Smooth muscle cell (in vitro differentiated cells): ENCODE results near the gene SMOC1. TPM values are rescaled to one million over a fixed set of nuclear protein-coding genes. Genes with fewer than 3 reads are reported as not detected.

ENCODE experiments used
- DNase-seq: peaks from one replicate; lab custom pipeline; 2025; ENCODE audit not compliant: unreplicated experiment; lab: John Stamatoyannopoulos, UW
- H2AFZ ChIP-seq: fragments of 200-600 bp; sonication (generic); 2 replicates; pipeline ENCODE4 v1.6.0; 2016; ENCODE audit warnings: antibody characterized with exemption, low read depth, mild to moderate bottlenecking
- H3F3A ChIP-seq: fragments of 200-600 bp; sonication (generic); 2 replicates; pipeline ENCODE4 v1.6.0; 2017; ENCODE audit warnings: antibody characterized with exemption, low read depth
- H3K27ac ChIP-seq: fragments of 200-600 bp; sonication (generic); 2 replicates; pipeline ENCODE4 v1.5.1; 2016; ENCODE audit warnings: low read depth, mild to moderate bottlenecking
- H3K27me3 ChIP-seq: fragments of 200-600 bp; sonication (generic); 2 replicates; pipeline ENCODE4 v1.6.1; 2016; ENCODE audit warnings: low read depth, mild to moderate bottlenecking
- H3K36me3 ChIP-seq: fragments of 200-600 bp; sonication (generic); 2 replicates; pipeline ENCODE4 v1.5.1; 2016; ENCODE audit warnings: low read depth
- H3K4me1 ChIP-seq: fragments of 200-600 bp; sonication (generic); 2 replicates; pipeline ENCODE4 v1.5.1; 2016; ENCODE audit warnings: low read depth
- H3K4me2 ChIP-seq: fragments of 200-600 bp; sonication (generic); 2 replicates; pipeline ENCODE4 v1.6.0; 2016; ENCODE audit warnings: mild to moderate bottlenecking
- H3K4me3 ChIP-seq: fragments of 200-600 bp; sonication (generic); 2 replicates; pipeline ENCODE4 v1.5.1; 2016; ENCODE audit warnings: mild to moderate bottlenecking
- H3K79me2 ChIP-seq: fragments of 200-600 bp; sonication (generic); 2 replicates; pipeline ENCODE4 v1.6.0; 2016; ENCODE audit warnings: low read depth, mild to moderate bottlenecking
- H3K9ac ChIP-seq: fragments of 200-600 bp; sonication (generic); 2 replicates; pipeline ENCODE4 v1.6.0; 2016; ENCODE audit warnings: low read depth
- H3K9me3 ChIP-seq: fragments of 200-600 bp; sonication (generic); replicated peaks from 2 replicates; pipeline ENCODE4 v1.5.1; 2016; ENCODE audit warnings: low read depth
- H4K20me1 ChIP-seq: fragments of 200-600 bp; sonication (generic); 2 replicates; pipeline ENCODE4 v1.6.0; 2016; ENCODE audit warnings: low read depth
- WGBS: methylation state at CpG from one replicate; pipeline ENCODE4 v1.1.7; 2016; ENCODE audit warnings: low lambda C conversion rate; 5-methylcytosine and 5-hydroxymethylcytosine counted together
- polyA plus RNA-seq: library from polyadenylated mRNA; unstranded; fragments of >200 nt; fragmentation: Nextera tagmentation; extraction: Ambion mirVana; gene quantifications from 2 replicates; pipeline ENCODE4 v1.2.1, GENCODE V29; 2016
- total RNA-seq: library from RNA; depleted of rRNA; stranded (reverse); fragments of >200 nt; gene quantifications from 2 replicates; pipeline ENCODE4 v1.2.3, GENCODE V29; 2014
- TF ChIP-seq, protein P1 (sequence below): fragments of 200-600 bp; sonication (generic); IDR thresholded peaks from 2 replicates; pipeline ENCODE4 v1.5.1; 2017; ENCODE audit warnings: borderline replicate concordance, mild to moderate bottlenecking, antibody characterized with exemption; ENCODE audit not compliant: insufficient read depth, poor library complexity, severe bottlenecking

The SMOC1 gene
- total and polyA plus RNA-seq, 2 experiments from 2014 or later = 1.6 to 6.3 TPM

- Histone ChIP-seq H3K79me2 (no peaks in the 10 kb centered on the region), H3K27ac (no peak overlapping the region), H3K4me2 (no peak overlapping the region), H3K9me3 (no peaks in the 10 kb centered on the region), H3K4me1 (peaks cover 27% of the 10 kb centered on the region), H3F3A (no peaks in the 10 kb centered on the region), H4K20me1 (no peaks in the 10 kb centered on the region), H3K4me3 (no peak overlapping the region), H2AFZ (no peak overlapping the region), H3K36me3 (no peaks in the 10 kb centered on the region), H3K27me3 (peaks cover 11% of the 10 kb centered on the region), H3K9ac (no peak overlapping the region)
- no peak for DNase-seq
- 53% methylated on average over 5 of the region's 5 CpGs for WGBS
- TF ChIP-seq, protein P1, sequence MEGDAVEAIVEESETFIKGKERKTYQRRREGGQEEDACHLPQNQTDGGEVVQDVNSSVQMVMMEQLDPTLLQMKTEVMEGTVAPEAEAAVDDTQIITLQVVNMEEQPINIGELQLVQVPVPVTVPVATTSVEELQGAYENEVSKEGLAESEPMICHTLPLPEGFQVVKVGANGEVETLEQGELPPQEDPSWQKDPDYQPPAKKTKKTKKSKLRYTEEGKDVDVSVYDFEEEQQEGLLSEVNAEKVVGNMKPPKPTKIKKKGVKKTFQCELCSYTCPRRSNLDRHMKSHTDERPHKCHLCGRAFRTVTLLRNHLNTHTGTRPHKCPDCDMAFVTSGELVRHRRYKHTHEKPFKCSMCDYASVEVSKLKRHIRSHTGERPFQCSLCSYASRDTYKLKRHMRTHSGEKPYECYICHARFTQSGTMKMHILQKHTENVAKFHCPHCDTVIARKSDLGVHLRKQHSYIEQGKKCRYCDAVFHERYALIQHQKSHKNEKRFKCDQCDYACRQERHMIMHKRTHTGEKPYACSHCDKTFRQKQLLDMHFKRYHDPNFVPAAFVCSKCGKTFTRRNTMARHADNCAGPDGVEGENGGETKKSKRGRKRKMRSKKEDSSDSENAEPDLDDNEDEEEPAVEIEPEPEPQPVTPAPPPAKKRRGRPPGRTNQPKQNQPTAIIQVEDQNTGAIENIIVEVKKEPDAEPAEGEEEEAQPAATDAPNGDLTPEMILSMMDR = no peak
Observed at GRCh38 chr14:69845787-69846186, 33.4 kb upstream of the SMOC1 start.

DNA sequence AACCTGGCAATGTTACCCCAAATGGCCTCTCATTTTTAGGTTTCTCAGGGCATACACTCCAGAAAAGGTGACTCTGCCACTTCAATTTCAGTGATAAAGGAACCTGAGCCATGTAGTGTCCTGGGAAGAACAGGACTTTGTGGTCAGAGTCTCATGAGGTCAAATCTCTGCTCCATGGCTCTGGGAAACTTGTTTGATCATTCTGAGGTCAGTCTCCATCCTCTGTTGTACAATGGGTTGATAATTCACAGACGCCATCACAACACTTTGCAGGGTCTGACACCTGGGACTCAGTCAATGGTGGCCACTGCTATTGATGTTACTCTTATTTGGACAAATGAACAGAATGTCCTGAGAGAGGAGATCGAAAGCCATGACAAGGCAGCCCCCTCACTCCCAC lies 31.1 kb upstream of the SMOC1 start:
- H3K4me1 ChIP-seq = peaks cover 18% of the 10 kb centered on the region
- no peak overlapping the region for H3K4me2 ChIP-seq
- H2AFZ ChIP-seq = no peak overlapping the region
- H3K9me3 ChIP-seq = no peaks in the 10 kb centered on the region
- H3K36me3 ChIP-seq = no peaks in the 10 kb centered on the region
- H3K27me3 ChIP-seq = peaks cover 4% of the 10 kb centered on the region
- H3K9ac ChIP-seq = no peak overlapping the region
- TF ChIP-seq, protein P1 = no peak
- H3K4me3 ChIP-seq = no peak overlapping the region
- no peaks in the 10 kb centered on the region for H3K79me2 ChIP-seq
- H3K27ac ChIP-seq = no peak overlapping the region
- H3F3A ChIP-seq = no peaks in the 10 kb centered on the region
- 98% methylated on average over 2 of the region's 2 CpGs for WGBS
- DNase-seq = no peak
- no peaks in the 10 kb centered on the region for H4K20me1 ChIP-seq

GRCh38 chr14:69848903-69849391 lies 30.3 kb upstream of the SMOC1 start:
- H3K79me2 ChIP-seq = no peaks in the 10 kb centered on the region
- peaks cover 17% of the 10 kb centered on the region for H3K4me1 ChIP-seq
- no peaks in the 10 kb centered on the region for H3K36me3 ChIP-seq
- H2AFZ ChIP-seq = no peak overlapping the region
- TF ChIP-seq, protein P1 = no peak
- no peak overlapping the region for H3K4me3 ChIP-seq
- H3K27ac ChIP-seq = no peak overlapping the region
- WGBS = 72% methylated on average over 6 of the region's 6 CpGs
- H3K9ac ChIP-seq = no peak overlapping the region
- H3K27me3 ChIP-seq = no peaks in the 10 kb centered on the region
- H4K20me1 ChIP-seq = no peaks in the 10 kb centered on the region
- no peak overlapping the region for H3K4me2 ChIP-seq
- no peak for DNase-seq
- H3F3A ChIP-seq = peaks cover 6% of the 10 kb centered on the region
- no peaks in the 10 kb centered on the region for H3K9me3 ChIP-seq

GRCh38 chr14:69850086-69850735 lies 29.0 kb upstream of the SMOC1 start:
- Histone ChIP-seq H2AFZ (no peak overlapping the region), H3K4me1 (peaks cover 23% of the 10 kb centered on the region), H3F3A (peaks cover 14% of the 10 kb centered on the region), H3K9me3 (no peaks in the 10 kb centered on the region), H3K9ac (no peak overlapping the region), H3K4me2 (no peak overlapping the region), H3K4me3 (no peak overlapping the region), H3K27me3 (no peaks in the 10 kb centered on the region), H4K20me1 (no peaks in the 10 kb centered on the region), H3K79me2 (no peaks in the 10 kb centered on the region), H3K36me3 (no peaks in the 10 kb centered on the region), H3K27ac (no peak overlapping the region)
- no peak for DNase-seq
- TF ChIP-seq, protein P1 = no peak
- WGBS = 92% methylated on average over 34 of the region's 35 CpGs
